Measurements from ENCODE around the gene C1QTNF3. TPM values are rescaled to one million over a fixed set of nuclear protein-coding genes. Genes with fewer than 3 reads are reported as not detected.

Gene C1QTNF3
- total RNA-seq, 1 donor = 2.2 TPM

DNA sequence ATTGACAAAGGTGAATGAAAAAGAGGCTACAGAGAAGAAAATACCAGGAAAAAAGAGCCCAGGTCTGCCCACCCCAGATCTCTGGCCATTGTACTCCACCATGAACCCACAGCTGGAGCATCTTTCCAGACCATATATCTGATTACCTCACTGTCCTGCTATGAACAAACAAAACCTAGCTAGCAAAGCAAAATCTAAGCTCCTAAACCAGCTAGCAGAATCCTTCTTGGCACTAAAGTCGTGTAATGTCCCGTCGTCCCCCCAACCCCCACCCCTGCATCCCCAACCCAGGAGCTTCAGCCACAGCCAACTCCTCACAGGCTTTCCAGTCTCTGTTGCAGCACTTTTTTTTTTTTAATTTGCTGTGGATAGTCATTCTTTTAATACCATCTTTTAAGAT lies 2.5 kb downstream of the C1QTNF3 start:
- H4K20me1 ChIP-seq (ENCODE audit: insufficient read depth, low read length) = no peaks in the 10 kb centered on the region
- H3K4me2 ChIP-seq (ENCODE audit: insufficient read depth, low read length) = no peak overlapping the region
- H3K79me2 ChIP-seq (ENCODE audit: insufficient read depth, low read length) = no peaks in the 10 kb centered on the region
- H3K9me3 ChIP-seq (ENCODE audit: low read depth, low read length) = no peaks in the 10 kb centered on the region
- H2AFZ ChIP-seq (ENCODE audit: low read length) = no peak overlapping the region
- H3K4me1 ChIP-seq (ENCODE audit: insufficient read depth, low read length) = peaks cover 8% of the 10 kb centered on the region
- no peak overlapping the region for H3K4me3 ChIP-seq (ENCODE audit: insufficient read depth, low read length)
- H3K36me3 ChIP-seq (ENCODE audit: insufficient read depth, low read length) = no peaks in the 10 kb centered on the region
- no peak for DNase-seq (ENCODE audit: insufficient read length, low spot score, missing footprints)
- TF ChIP-seq, protein P1, sequence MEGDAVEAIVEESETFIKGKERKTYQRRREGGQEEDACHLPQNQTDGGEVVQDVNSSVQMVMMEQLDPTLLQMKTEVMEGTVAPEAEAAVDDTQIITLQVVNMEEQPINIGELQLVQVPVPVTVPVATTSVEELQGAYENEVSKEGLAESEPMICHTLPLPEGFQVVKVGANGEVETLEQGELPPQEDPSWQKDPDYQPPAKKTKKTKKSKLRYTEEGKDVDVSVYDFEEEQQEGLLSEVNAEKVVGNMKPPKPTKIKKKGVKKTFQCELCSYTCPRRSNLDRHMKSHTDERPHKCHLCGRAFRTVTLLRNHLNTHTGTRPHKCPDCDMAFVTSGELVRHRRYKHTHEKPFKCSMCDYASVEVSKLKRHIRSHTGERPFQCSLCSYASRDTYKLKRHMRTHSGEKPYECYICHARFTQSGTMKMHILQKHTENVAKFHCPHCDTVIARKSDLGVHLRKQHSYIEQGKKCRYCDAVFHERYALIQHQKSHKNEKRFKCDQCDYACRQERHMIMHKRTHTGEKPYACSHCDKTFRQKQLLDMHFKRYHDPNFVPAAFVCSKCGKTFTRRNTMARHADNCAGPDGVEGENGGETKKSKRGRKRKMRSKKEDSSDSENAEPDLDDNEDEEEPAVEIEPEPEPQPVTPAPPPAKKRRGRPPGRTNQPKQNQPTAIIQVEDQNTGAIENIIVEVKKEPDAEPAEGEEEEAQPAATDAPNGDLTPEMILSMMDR (IDR thresholded peaks at IDR 0.05; ENCODE audit: extremely low read depth, low read depth, low read length) = no peak
- no peaks in the 10 kb centered on the region for H3K27me3 ChIP-seq (ENCODE audit: insufficient read depth, low read length)
- no peak overlapping the region for H3K27ac ChIP-seq (ENCODE audit: low read depth, low read length)

DNA sequence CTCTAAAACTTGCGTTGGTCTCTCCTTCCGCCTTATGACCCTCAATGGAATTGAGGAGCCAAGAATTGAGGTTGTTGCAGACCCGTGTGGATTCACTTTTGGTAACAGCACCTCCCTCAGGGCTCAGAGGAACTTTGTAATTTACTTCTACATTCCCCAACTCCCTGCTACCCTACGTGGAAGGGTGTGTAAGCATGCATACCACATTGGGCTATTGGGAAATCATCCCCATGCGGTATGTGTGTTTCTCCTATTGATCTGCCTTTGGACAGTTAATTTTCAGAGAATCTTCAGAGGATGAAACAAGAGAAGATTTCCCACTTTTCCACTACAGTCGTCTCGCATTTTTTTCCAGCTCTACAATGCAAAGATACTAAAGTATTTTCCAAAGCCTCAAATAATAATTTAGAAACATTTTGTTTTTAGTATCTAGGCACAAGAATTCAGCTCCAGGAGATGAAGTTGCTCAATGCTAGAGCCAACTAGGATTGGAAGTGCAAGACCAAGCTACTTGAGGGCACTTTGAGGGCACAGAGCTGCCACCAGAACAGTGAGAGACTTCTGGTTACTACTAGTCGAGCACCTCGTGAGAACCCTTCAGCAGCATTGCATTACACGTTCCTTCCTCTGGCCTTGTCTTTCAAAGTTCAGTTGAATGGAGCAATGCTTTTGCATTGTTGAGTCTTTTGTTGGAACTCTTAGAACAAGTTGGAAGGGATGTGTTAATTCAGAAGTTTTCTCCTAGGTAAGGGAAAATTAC lies 3.4 kb downstream of the C1QTNF3 start:
- no peak for DNase-seq (ENCODE audit: insufficient read length, low spot score, missing footprints)
- TF ChIP-seq, protein P1 (IDR thresholded peaks at IDR 0.05; ENCODE audit: extremely low read depth, low read depth, low read length) = no peak

GRCh38 chr5:34038838-34039237 lies 4.2 kb downstream of the C1QTNF3 start:
- H3K4me3 ChIP-seq (ENCODE audit: insufficient read depth, low read length) = no peak overlapping the region
- H4K20me1 ChIP-seq (ENCODE audit: insufficient read depth, low read length) = no peaks in the 10 kb centered on the region
- no peak overlapping the region for H3K27ac ChIP-seq (ENCODE audit: low read depth, low read length)
- DNase-seq (ENCODE audit: insufficient read length, low spot score, missing footprints) = no peak
- no peaks in the 10 kb centered on the region for H3K27me3 ChIP-seq (ENCODE audit: insufficient read depth, low read length)
- H2AFZ ChIP-seq (ENCODE audit: low read length) = no peak overlapping the region
- no peaks in the 10 kb centered on the region for H3K36me3 ChIP-seq (ENCODE audit: insufficient read depth, low read length)
- TF ChIP-seq, protein P1 (IDR thresholded peaks at IDR 0.05; ENCODE audit: extremely low read depth, low read depth, low read length) = no peak
- H3K4me1 ChIP-seq (ENCODE audit: insufficient read depth, low read length) = no peaks in the 10 kb centered on the region
- no peaks in the 10 kb centered on the region for H3K79me2 ChIP-seq (ENCODE audit: insufficient read depth, low read length)
- H3K4me2 ChIP-seq (ENCODE audit: insufficient read depth, low read length) = no peak overlapping the region
- no peaks in the 10 kb centered on the region for H3K9me3 ChIP-seq (ENCODE audit: low read depth, low read length)

More for the DNA sequence above, 3.4 kb downstream of the C1QTNF3 start:
- H3K4me2 ChIP-seq (ENCODE audit: insufficient read depth, low read length) = no peak overlapping the region
- no peaks in the 10 kb centered on the region for H3K9me3 ChIP-seq (ENCODE audit: low read depth, low read length)
- H3K4me3 ChIP-seq (ENCODE audit: insufficient read depth, low read length) = no peak overlapping the region
- no peaks in the 10 kb centered on the region for H3K79me2 ChIP-seq (ENCODE audit: insufficient read depth, low read length)
- no peaks in the 10 kb centered on the region for H4K20me1 ChIP-seq (ENCODE audit: insufficient read depth, low read length)
- H3K27me3 ChIP-seq (ENCODE audit: insufficient read depth, low read length) = no peaks in the 10 kb centered on the region
- H2AFZ ChIP-seq (ENCODE audit: low read length) = no peak overlapping the region
- no peaks in the 10 kb centered on the region for H3K4me1 ChIP-seq (ENCODE audit: insufficient read depth, low read length)
- H3K27ac ChIP-seq (ENCODE audit: low read depth, low read length) = no peak overlapping the region
- H3K36me3 ChIP-seq (ENCODE audit: insufficient read depth, low read length) = no peaks in the 10 kb centered on the region

GRCh38 chr5:34038390-34038789 lies 4.6 kb downstream of the C1QTNF3 start:
- Histone ChIP-seq H3K4me2 (ENCODE audit: insufficient read depth, low read length) (no peak overlapping the region), H3K4me3 (ENCODE audit: insufficient read depth, low read length) (no peak overlapping the region)

More at GRCh38 chr5:34038390-34038789, 4.6 kb downstream of the C1QTNF3 start:
- no peak for DNase-seq (ENCODE audit: insufficient read length, low spot score, missing footprints)
- no peaks in the 10 kb centered on the region for H3K9me3 ChIP-seq (ENCODE audit: low read depth, low read length)
- H4K20me1 ChIP-seq (ENCODE audit: insufficient read depth, low read length) = no peaks in the 10 kb centered on the region
- no peak overlapping the region for H3K27ac ChIP-seq (ENCODE audit: low read depth, low read length)
- H3K4me1 ChIP-seq (ENCODE audit: insufficient read depth, low read length) = no peaks in the 10 kb centered on the region
- no peaks in the 10 kb centered on the region for H3K27me3 ChIP-seq (ENCODE audit: insufficient read depth, low read length)
- H3K36me3 ChIP-seq (ENCODE audit: insufficient read depth, low read length) = no peaks in the 10 kb centered on the region
- no peaks in the 10 kb centered on the region for H3K79me2 ChIP-seq (ENCODE audit: insufficient read depth, low read length)
- H2AFZ ChIP-seq (ENCODE audit: low read length) = no peak overlapping the region
- TF ChIP-seq, protein P1 (IDR thresholded peaks at IDR 0.05; ENCODE audit: extremely low read depth, low read depth, low read length) = no peak
